ENCODE data around the gene AIP.

Gene AIP

GRCh38 chr11:67482827-67483798, at the start of gene AIP:
TSS of gene AIP (plus strand) at chr11:67483026. CDS start at chr11:67483159, 133 bp downstream.
- peak; percentile 66 for ATAC-seq

GRCh38 chr11:67433536-67434394, 49.1 kb upstream of the AIP start:
- ATAC-seq: no peak

More at GRCh38 chr11:67482827-67483798, at the start of gene AIP:
- DNase-seq: peak; percentile 97

GRCh38 chr11:67434395-67434881, 48.4 kb upstream of the AIP start:
- peak; percentile 11 for ATAC-seq
- peak; percentile 59 for DNase-seq

More at GRCh38 chr11:67433536-67434394, 49.1 kb upstream of the AIP start:
- DNase-seq: peak; percentile 42

- ATAC-seq (peak; percentile 6), DNase-seq (peak; percentile 73)
Measured at GRCh38 chr11:67435031-67435726, 47.6 kb upstream of the AIP start.

- peak; percentile 36 for DNase-seq
- ATAC-seq: peak; percentile 5
Measured at GRCh38 chr11:67435727-67436458, 46.9 kb upstream of the AIP start.

GRCh38 chr11:67436459-67437081, 46.3 kb upstream of the AIP start:
- DNase-seq (peak; percentile 87), ATAC-seq (peak; percentile 45)

- DNase-seq: peak; percentile 82
- peak; percentile 10 for ATAC-seq
Measured at GRCh38 chr11:67437082-67437808, 45.6 kb upstream of the AIP start, which contains the start of gene PTPRCAP. TSS of gene PTPRCAP (minus strand) at chr11:67437682. CDS start at chr11:67437619, 63 bp downstream.

- ATAC-seq: no peak
- no peak for DNase-seq
Measured at GRCh38 chr11:67437809-67438157, 45.0 kb upstream of the AIP start.

GRCh38 chr11:67438158-67438902, 44.5 kb upstream of the AIP start:
- DNase-seq (peak; percentile 90), ATAC-seq (peak; percentile 37)

GRCh38 chr11:67439321-67440228, 43.3 kb upstream of the AIP start:
- no peak for ATAC-seq
- DNase-seq: peak; percentile 63

GRCh38 chr11:67440229-67441097, 42.4 kb upstream of the AIP start:
- ATAC-seq: no peak

GRCh38 chr11:67441098-67441563, 41.7 kb upstream of the AIP start:
- peak; percentile 33 for DNase-seq
- no peak for ATAC-seq

More at GRCh38 chr11:67440229-67441097, 42.4 kb upstream of the AIP start:
- peak; percentile 27 for DNase-seq

- DNase-seq: no peak
- ATAC-seq: no peak
Measured at GRCh38 chr11:67441731-67442351, 41.0 kb upstream of the AIP start.

- DNase-seq (no peak), ATAC-seq (no peak)
Measured at GRCh38 chr11:67442504-67443404, 40.1 kb upstream of the AIP start.

GRCh38 chr11:67445515-67445914, 37.3 kb upstream of the AIP start:
- no peak for ATAC-seq
- DNase-seq: no peak

All from stimulated activated naive CD8-positive, alpha-beta T cell treated with anti-CD3 and anti-CD28 coated beads, Interleukin-15, Interleukin-2, amounts not matched to agents 100 U/mL and 50 U/mL, for 24 hours (primary cell).